Bronchial epithelial cell (primary cell): Measurements from ENCODE around the gene KAZN. TPM values are rescaled to one million over a fixed set of nuclear protein-coding genes. Genes with fewer than 3 reads are reported as not detected.

ENCODE experiments used
- DNase-seq: peaks from one replicate; pipeline ENCODE4 v3.0.0-alpha.2; 2010; ENCODE audit warnings: low read depth
- FAIRE-seq: peaks from 2 replicates; lab custom pipeline; 2011; peaks lifted over from hg19 to GRCh38; lab: Jason Lieb, UNC
- H3K27me3 ChIP-seq: 2 replicates; pipeline ENCODE4 v1.5.1; 2011; ENCODE audit warnings: low read length; ENCODE audit not compliant: control insufficient read depth, insufficient read depth
- H3K36me3 ChIP-seq: 2 replicates; pipeline ENCODE4 v1.5.1; 2011; ENCODE audit warnings: low read length; ENCODE audit not compliant: control insufficient read depth, insufficient read depth
- H3K4me3 ChIP-seq: 2 replicates; pipeline ENCODE4 v1.5.1; 2011; ENCODE audit warnings: mild to moderate bottlenecking, low read depth, low read length, control low read depth
- CTCF ChIP-seq: IDR thresholded peaks from 2 replicates; pipeline ENCODE4 v1.5.1; 2011; ENCODE audit warnings: mild to moderate bottlenecking, moderate library complexity, low read length, control low read depth, inconsistent platforms; ENCODE audit not compliant: insufficient read depth, severe bottlenecking
- total RNA-seq: library from RNA; depleted of rRNA; stranded (reverse); fragments of >200 nt; gene quantifications from 2 replicates; pipeline ENCODE4 v1.2.1, GENCODE V29; 2014

Gene KAZN
- total RNA-seq, 1 donor from 2014 or later = 4.7 TPM

- DNase-seq (no peak), FAIRE-seq (peak; percentile 70)
- peak; percentile 95 for TF ChIP-seq CTCF
- Histone ChIP-seq H3K27me3 (no peaks in the 10 kb centered on the region), H3K36me3 (no peaks in the 10 kb centered on the region), H3K4me3 (no peak overlapping the region)
Measured at GRCh38 chr1:14915356-14916054, 317.0 kb downstream of the KAZN start.

GRCh38 chr1:14919289-14919688 lies 320.8 kb downstream of the KAZN start:
- Histone ChIP-seq H3K27me3 (no peaks in the 10 kb centered on the region), H3K36me3 (no peaks in the 10 kb centered on the region), H3K4me3 (no peak overlapping the region)
- no peak for TF ChIP-seq CTCF
- DNase-seq (no peak), FAIRE-seq (no peak)

GRCh38 chr1:14919751-14920150 lies 321.3 kb downstream of the KAZN start:
- H3K36me3 ChIP-seq = no peaks in the 10 kb centered on the region
- no peak for FAIRE-seq
- DNase-seq = no peak
- TF ChIP-seq CTCF = no peak
- H3K4me3 ChIP-seq = no peak overlapping the region
- H3K27me3 ChIP-seq = no peaks in the 10 kb centered on the region

- Histone ChIP-seq H3K4me3 (no peak overlapping the region), H3K36me3 (no peaks in the 10 kb centered on the region), H3K27me3 (no peaks in the 10 kb centered on the region)
- no peak for TF ChIP-seq CTCF
- no peak for DNase-seq
- no peak for FAIRE-seq
Measured at GRCh38 chr1:14921057-14921456, 322.6 kb downstream of the KAZN start.

GRCh38 chr1:14922942-14923726 lies 324.6 kb downstream of the KAZN start:
- no peaks in the 10 kb centered on the region for H3K36me3 ChIP-seq
- no peak for TF ChIP-seq CTCF
- no peaks in the 10 kb centered on the region for H3K27me3 ChIP-seq
- FAIRE-seq (no peak), DNase-seq (no peak)
- H3K4me3 ChIP-seq = no peak overlapping the region
